ENCODE results near the gene AMACR. TPM values are rescaled to one million over a fixed set of nuclear protein-coding genes. Genes with fewer than 3 reads are reported as not detected.

Gene AMACR
- polyA plus RNA-seq, 1 donor from 2014 or later: 28.5 TPM

- no peaks in the 10 kb centered on the region for H3K27me3 ChIP-seq (ENCODE audit: insufficient read depth, low read depth, low read length)
- TF ChIP-seq POLR2AphosphoS5 (IDR thresholded peaks at IDR 0.05) (no peak), TAF1 (IDR thresholded peaks at IDR 0.05; ENCODE audit: low read depth) (no peak), MXI1 (conservative IDR thresholded peaks at IDR 0.05; ENCODE audit: poor library complexity, severe bottlenecking) (no peak), REST (IDR thresholded peaks at IDR 0.05; ENCODE audit: borderline replicate concordance) (no peak), EZH2 (IDR thresholded peaks at IDR 0.05; ENCODE audit: borderline replicate concordance, insufficient read depth, low read length, poor library complexity, severe bottlenecking) (no peak), EP300 (conservative IDR thresholded peaks at IDR 0.05; ENCODE audit: poor library complexity, severe bottlenecking) (no peak), CTCF (IDR thresholded peaks at IDR 0.05; ENCODE audit: poor library complexity, severe bottlenecking) (no peak), RAD21 (conservative IDR thresholded peaks at IDR 0.05) (no peak), SMC3 (conservative IDR thresholded peaks at IDR 0.05; ENCODE audit: poor library complexity) (no peak)
- no peak overlapping the region for H3K9ac ChIP-seq (ENCODE audit: low read length)
These were observed 6.8 kb upstream of the AMACR start for GRCh38 chr5:34014626-34015025.

GRCh38 chr5:34013547-34013946 is 5.7 kb upstream of the AMACR start:
- no peaks in the 10 kb centered on the region for H3K27me3 ChIP-seq (ENCODE audit: insufficient read depth, low read depth, low read length)
- H3K9me3 ChIP-seq (ENCODE audit: low read length): no peaks in the 10 kb centered on the region
- no peak overlapping the region for H3K4me2 ChIP-seq (ENCODE audit: low read length)
- no peak overlapping the region for H3K4me3 ChIP-seq (ENCODE audit: low read length)
- no peaks in the 10 kb centered on the region for H4K20me1 ChIP-seq (ENCODE audit: insufficient read depth)
- H3K36me3 ChIP-seq (ENCODE audit: insufficient read depth, low read length): no peaks in the 10 kb centered on the region
- H3K27ac ChIP-seq (ENCODE audit: low read length): no peak overlapping the region
- peaks cover 7% of the 10 kb centered on the region for H3F3A ChIP-seq (ENCODE audit: insufficient read depth, low read length, poor library complexity, severe bottlenecking)
- no peak overlapping the region for H2AFZ ChIP-seq (ENCODE audit: low read depth, low read length)
- TF ChIP-seq CTCF (IDR thresholded peaks at IDR 0.05; ENCODE audit: poor library complexity, severe bottlenecking) (no peak), REST (IDR thresholded peaks at IDR 0.05; ENCODE audit: borderline replicate concordance) (no peak), RAD21 (conservative IDR thresholded peaks at IDR 0.05) (no peak), EP300 (conservative IDR thresholded peaks at IDR 0.05; ENCODE audit: poor library complexity, severe bottlenecking) (no peak), POLR2AphosphoS5 (IDR thresholded peaks at IDR 0.05) (no peak), EZH2 (IDR thresholded peaks at IDR 0.05; ENCODE audit: borderline replicate concordance, insufficient read depth, low read length, poor library complexity, severe bottlenecking) (no peak), SMC3 (conservative IDR thresholded peaks at IDR 0.05; ENCODE audit: poor library complexity) (no peak), TAF1 (IDR thresholded peaks at IDR 0.05; ENCODE audit: low read depth) (no peak), MXI1 (conservative IDR thresholded peaks at IDR 0.05; ENCODE audit: poor library complexity, severe bottlenecking) (no peak)
- H3K79me2 ChIP-seq (replicated peaks; ENCODE audit: insufficient read depth, low read length): no peaks in the 10 kb centered on the region
- no peaks in the 10 kb centered on the region for H3K9me2 ChIP-seq (ENCODE audit: insufficient read depth, low read length)
- no peak overlapping the region for H3K9ac ChIP-seq (ENCODE audit: low read length)

More at GRCh38 chr5:34014626-34015025, 6.8 kb upstream of the AMACR start:
- H3K36me3 ChIP-seq (ENCODE audit: insufficient read depth, low read length): no peaks in the 10 kb centered on the region
- H4K20me1 ChIP-seq (ENCODE audit: insufficient read depth): no peaks in the 10 kb centered on the region
- H3K4me3 ChIP-seq (ENCODE audit: low read length): no peak overlapping the region
- H3K9me2 ChIP-seq (ENCODE audit: insufficient read depth, low read length): no peaks in the 10 kb centered on the region
- H3K9me3 ChIP-seq (ENCODE audit: low read length): no peaks in the 10 kb centered on the region
- H3K27ac ChIP-seq (ENCODE audit: low read length): no peak overlapping the region
- no peak overlapping the region for H2AFZ ChIP-seq (ENCODE audit: low read depth, low read length)
- no peaks in the 10 kb centered on the region for H3F3A ChIP-seq (ENCODE audit: insufficient read depth, low read length, poor library complexity, severe bottlenecking)
- H3K4me2 ChIP-seq (ENCODE audit: low read length): no peak overlapping the region
- no peaks in the 10 kb centered on the region for H3K79me2 ChIP-seq (replicated peaks; ENCODE audit: insufficient read depth, low read length)
